Activated effector memory CD4-positive, alpha-beta T cell treated with Interleukin-2 at 50 U/mL for 16 hours (primary cell): ENCODE results near the gene SCLT1.

Experiments used
- DNase-seq: peaks from one replicate; pipeline ENCODE4 v3.0.0-alpha.2; 2020

SCLT1 gene

GRCh38 chr4:128955751-128956150, 137.6 kb downstream of the SCLT1 start:
- no peak for DNase-seq

GRCh38 chr4:128954941-128955340, 138.4 kb downstream of the SCLT1 start:
- DNase-seq: no peak

DNA sequence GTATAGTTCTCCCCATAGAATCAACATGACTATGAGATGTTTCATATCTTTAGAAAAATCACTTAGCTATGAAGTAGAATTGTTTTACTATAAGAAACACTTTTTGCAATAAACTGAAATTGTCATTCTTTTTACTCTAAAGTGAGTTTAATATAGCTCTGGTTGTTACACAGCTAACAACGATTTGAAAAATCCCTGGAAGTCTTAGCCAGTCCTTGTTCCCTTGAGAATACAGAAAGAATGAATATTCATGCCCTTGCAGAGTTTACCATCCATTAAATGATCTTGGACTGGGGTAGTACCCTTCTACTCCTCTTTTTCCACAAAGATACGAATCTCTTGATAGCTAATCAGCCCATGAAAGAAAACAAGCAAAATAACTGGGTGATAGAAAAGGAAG, 142.0 kb downstream of the SCLT1 start:
- DNase-seq: no peak

GRCh38 chr4:128950796-128951195, 142.5 kb downstream of the SCLT1 start:
- no peak for DNase-seq

- no peak for DNase-seq
These were observed 146.4 kb downstream of the SCLT1 start for GRCh38 chr4:128946916-128947315.

DNA sequence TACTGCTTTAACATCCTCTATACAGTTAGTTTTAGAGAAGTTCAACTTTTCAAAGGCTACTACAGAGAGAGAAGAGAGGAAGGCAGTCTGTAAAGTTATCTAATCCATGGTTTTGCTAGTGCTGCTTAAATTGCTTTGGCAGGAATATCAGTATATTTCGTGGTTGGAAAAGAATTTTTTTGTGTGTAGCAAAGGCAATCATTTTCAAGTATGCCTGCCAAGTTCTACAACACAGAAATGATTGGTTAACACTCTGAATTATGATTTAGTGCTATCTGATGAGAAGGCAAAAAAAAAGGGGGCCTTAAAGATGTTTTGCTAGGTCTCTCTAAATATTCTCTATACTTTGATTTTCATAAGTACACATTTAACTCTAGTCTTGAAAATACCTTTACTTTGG, 150.7 kb downstream of the SCLT1 start:
- no peak for DNase-seq

DNA sequence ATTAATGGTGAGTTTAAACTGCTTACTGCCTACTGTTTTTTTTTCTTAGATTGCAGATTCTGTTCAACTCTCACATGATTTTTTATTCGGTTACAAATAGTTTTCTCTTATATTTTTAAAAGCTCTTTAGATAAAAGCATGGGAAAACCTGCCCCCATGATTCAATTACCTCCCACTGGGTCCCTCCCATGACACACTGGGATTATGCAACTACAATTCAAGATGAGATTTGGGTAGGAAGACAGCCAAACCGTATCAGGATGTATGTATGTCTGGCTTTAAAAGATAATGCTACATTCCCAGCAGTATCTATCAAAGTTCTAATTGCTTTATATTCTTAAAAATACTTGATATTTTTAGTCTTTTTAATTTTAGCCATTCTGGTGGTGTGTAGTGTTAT, 152.4 kb downstream of the SCLT1 start:
- DNase-seq: no peak

DNA sequence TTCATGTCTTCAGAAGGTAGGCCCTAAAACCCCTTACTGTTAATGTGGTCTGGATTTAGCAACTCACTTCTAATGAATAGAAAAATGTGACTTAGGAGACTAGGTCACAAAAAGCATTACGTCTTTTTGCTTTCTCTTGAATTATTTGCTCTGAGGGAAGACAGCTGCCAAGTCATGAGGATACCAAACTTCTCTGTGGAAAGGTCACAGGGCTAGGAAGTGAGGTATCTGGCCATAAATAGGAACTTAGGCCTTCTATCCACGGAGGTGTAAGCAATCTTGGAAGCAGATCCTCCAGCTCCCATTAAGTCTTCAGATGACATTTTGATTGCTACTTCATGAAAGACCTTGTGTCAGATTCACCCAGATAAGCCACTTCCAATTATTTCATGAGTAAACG, 163.3 kb downstream of the SCLT1 start:
- DNase-seq: no peak

DNA sequence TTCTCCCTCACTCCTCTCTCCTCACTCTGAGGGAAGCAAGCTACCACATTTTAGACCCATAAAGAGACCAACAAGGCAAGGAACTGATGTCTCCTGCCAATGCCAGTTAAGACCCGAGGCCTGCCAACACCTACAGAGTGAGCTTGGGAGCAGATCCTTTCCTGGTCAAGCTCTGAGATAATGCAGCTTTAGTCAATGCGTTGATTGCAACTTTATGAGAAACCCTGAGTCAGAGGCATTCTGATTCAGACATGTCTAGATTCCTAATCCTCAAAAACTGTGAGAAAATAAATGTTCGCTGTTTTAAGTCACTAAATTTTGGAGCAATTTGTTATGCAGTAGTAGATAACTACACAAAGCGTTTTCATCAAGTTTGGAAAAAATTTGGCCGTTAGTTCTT, 168.4 kb downstream of the SCLT1 start:
- DNase-seq: no peak

- DNase-seq: no peak
These were observed 171.4 kb downstream of the SCLT1 start for GRCh38 chr4:128921954-128922353.

GRCh38 chr4:128917781-128918180, 175.6 kb downstream of the SCLT1 start:
- no peak for DNase-seq

DNA sequence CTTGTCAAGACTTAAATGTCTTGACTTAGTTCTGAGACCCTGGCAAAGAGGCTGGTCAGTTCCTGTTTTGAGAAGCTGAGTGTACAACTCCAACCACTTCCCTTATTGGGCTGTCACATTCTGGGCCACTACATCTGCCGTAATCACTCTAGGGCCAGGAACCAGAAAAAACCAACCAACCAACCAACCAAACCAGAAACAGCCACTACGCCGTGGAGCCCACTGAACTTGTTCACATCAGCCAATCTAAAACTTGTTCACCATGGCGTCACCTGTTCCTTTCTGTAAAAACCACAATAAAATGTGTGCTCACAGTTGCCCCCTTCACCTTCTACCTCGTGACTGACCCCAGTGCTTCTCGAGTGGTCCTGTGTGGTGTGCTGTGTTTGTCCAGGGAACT, 176.5 kb downstream of the SCLT1 start:
- DNase-seq: no peak

DNA sequence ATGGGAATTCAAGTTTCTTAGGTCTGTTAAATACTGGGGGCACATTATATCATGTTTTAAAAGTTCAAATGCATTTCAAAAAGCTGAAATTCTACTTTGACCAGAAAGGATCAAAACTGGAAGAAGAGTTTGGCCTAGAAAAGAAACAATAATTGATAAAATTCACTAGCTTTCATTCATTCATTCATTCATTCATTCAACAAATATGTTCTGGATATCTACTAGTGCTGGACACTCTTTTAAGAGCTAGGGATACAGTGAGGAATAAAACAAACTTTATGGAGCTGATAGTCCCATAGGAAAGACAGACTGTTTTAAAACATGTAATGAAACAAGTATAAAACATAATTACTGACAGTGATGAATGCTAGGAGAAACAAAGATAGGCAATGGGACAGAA, 177.8 kb downstream of the SCLT1 start:
- DNase-seq: no peak

- DNase-seq: no peak
These were observed 180.1 kb downstream of the SCLT1 start for GRCh38 chr4:128913228-128913627.

DNA sequence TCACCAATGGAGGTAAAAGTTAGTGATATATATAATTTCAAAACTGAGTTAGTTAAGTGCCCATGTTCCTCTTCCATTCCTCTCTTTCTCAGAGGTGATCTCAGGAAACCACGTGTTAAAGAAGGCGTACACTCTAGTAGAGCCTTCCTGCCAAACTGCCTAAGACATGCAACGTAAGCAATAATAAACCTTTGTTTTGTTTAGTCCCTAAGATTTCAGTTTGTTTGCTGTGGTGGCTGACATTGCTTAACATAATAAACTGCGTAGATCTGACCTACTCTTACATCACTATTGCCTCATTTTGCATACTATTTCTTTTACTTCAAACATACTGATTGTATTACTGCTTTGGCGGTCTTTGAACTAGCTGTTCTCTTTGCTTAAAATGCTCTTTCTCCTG, 184.6 kb downstream of the SCLT1 start:
- DNase-seq: no peak

- no peak for DNase-seq
These were observed 185.4 kb downstream of the SCLT1 start for GRCh38 chr4:128907981-128908380.

GRCh38 chr4:128906581-128906980, 186.8 kb downstream of the SCLT1 start:
- DNase-seq: no peak

DNA sequence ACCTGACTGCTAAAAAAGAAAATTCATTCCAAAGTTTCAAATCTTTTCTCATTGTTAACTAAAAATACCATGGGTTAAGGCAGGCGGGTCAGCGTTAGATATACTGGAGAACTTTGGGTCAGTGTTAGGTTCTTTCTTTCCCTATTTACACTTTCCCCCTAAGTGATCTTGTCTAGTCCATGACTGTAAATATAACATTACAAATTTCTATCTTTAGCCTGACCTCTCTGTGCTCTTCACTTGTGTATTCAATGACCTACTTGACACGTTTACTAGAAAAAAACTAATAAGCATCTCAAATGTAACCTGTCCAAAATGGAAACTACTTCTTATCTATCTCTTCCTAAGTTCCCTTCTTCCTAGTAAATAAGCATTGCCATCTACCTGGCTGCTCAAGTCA, 188.5 kb downstream of the SCLT1 start:
- DNase-seq: no peak

- DNase-seq: no peak
These were observed 212.7 kb downstream of the SCLT1 start for GRCh38 chr4:128880662-128881061.

GRCh38 chr4:128879971-128880370, 213.4 kb downstream of the SCLT1 start:
- no peak for DNase-seq

DNA sequence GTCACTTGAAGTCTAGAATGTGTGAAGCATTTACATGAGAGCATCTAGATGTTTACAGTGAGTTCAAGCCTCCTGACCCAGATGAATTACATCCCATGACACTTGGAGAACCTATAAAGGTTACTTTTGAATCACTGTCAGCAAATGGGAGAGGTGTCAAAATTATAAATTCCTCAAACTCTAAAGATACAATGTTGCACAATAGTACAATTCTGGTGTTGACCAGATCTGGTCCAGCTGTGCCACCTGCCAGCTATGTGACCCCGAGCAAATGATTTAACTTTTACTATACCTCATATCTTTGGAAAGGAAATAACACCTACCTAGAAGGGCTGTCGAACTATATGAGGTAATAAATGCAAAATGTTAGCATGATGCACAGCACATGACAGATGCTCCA, 214.1 kb downstream of the SCLT1 start:
- DNase-seq: no peak

GRCh38 chr4:128877934-128878333, 215.4 kb downstream of the SCLT1 start:
- no peak for DNase-seq

GRCh38 chr4:128876200-128876599, 217.1 kb downstream of the SCLT1 start:
- DNase-seq: no peak

GRCh38 chr4:128871948-128872347, 221.4 kb downstream of the SCLT1 start:
- DNase-seq: no peak

DNA sequence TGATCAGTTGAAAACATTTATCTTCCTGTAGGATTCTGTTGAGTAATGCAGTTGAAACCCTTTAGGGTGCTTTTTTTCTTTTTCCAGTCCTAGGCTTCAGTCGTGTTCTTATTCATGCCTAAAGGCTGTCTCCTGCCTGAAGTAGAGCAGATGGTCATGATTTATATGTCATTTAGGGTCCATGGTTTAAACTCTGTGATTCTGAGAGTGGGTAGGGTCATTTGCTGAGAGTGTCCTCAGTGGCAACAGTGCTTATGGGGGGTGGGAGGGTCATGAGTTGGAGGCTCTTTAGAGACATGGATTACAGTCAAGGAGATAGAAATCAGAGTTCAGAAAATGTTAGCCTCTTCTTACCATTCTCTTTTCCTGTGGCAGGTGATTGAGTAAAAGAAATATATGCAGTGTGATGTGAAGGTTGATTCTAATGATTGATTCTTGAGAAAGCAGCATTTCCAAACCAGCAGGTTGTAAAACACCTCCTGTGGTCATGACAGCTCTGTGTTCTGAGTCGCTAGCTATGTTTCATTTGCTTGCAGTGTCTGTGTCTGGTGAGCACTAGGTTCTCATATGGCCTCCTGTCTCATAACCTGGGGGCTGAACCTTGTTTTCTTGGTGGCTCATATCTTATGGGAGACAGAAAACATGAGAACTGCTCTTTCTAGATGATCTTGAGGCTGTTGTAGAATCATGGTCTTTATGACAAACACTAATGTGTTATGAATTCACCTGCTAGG, 223.4 kb downstream of the SCLT1 start:
- no peak for DNase-seq

DNA sequence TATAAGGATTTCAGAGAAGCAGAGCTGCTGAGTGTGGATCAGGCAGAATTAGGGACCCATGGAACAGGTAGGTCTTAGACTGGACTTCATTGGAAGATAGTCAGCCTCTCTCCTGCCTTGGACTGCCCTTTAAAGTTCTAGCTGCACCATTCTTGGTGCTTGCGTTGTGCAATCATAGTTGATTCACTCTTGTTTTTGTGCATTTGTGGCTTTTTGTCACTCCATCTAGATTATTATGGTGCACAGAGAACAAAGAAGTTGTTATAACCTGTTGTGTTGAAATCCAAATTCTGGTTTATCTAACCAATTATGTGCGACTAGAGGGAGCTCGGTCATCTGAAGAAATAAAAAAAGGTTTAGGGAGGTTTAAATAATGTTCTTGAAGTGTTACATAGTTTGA, 224.6 kb downstream of the SCLT1 start:
- no peak for DNase-seq
